GM18867 (cell line): Measurements from ENCODE around the gene PCDHGA1.

Experiments used
- ATAC-seq: cut with Tn5 transposase; IDR thresholded peaks from one replicate; pipeline ENCODE4 v1.9.1; 2021; ENCODE audit warnings: mild to moderate bottlenecking, moderate library complexity; ENCODE audit not compliant: unreplicated experiment

The PCDHGA1 gene

GRCh38 chr5:141488591-141489561, 158.6 kb downstream of the PCDHGA1 start, which contains the start of gene PCDHGC5:
Gene PCDHGC5, plus strand, starts transcription at chr5:141489081. Its CDS starts 160 bp downstream, at chr5:141489241.
- no peak for ATAC-seq

- no peak for ATAC-seq
Observed at GRCh38 chr5:141489841-141490240, 159.5 kb downstream of the PCDHGA1 start.

GRCh38 chr5:141490271-141490670, 160.0 kb downstream of the PCDHGA1 start:
- no peak for ATAC-seq

GRCh38 chr5:141490771-141491170, 160.5 kb downstream of the PCDHGA1 start:
- no peak for ATAC-seq

- no peak for ATAC-seq
Observed at GRCh38 chr5:141491323-141492167, 161.2 kb downstream of the PCDHGA1 start.

GRCh38 chr5:141492168-141492885, 162.0 kb downstream of the PCDHGA1 start:
- no peak for ATAC-seq

GRCh38 chr5:141493500-141494422, 163.4 kb downstream of the PCDHGA1 start:
- no peak for ATAC-seq

- no peak for ATAC-seq
Observed at GRCh38 chr5:141494761-141495452, 164.6 kb downstream of the PCDHGA1 start.

- no peak for ATAC-seq
Observed at GRCh38 chr5:141495453-141495811, 165.1 kb downstream of the PCDHGA1 start.

GRCh38 chr5:141496038-141496437, 165.7 kb downstream of the PCDHGA1 start:
- no peak for ATAC-seq

- ATAC-seq: no peak
Observed at GRCh38 chr5:141501761-141502160, 171.4 kb downstream of the PCDHGA1 start.

- ATAC-seq: no peak
Observed at GRCh38 chr5:141503681-141504080, 173.4 kb downstream of the PCDHGA1 start.

GRCh38 chr5:141504216-141504615, 173.9 kb downstream of the PCDHGA1 start:
- no peak for ATAC-seq

GRCh38 chr5:141506381-141507155, 176.3 kb downstream of the PCDHGA1 start:
- no peak for ATAC-seq

GRCh38 chr5:141507387-141508091, 177.2 kb downstream of the PCDHGA1 start:
- peak; percentile 43 for ATAC-seq

- no peak for ATAC-seq
Observed at GRCh38 chr5:141508440-141508797, 178.1 kb downstream of the PCDHGA1 start.

GRCh38 chr5:141508798-141509611, 178.7 kb downstream of the PCDHGA1 start:
- no peak for ATAC-seq
